HG02870 (cell line): ENCODE data around the gene ECHDC1.
"Not testable (repeated sequence)": the region's sequence is repeated elsewhere in the genome, so short reads cannot be mapped to it uniquely, and the experiment has no call there.

Source experiments
- ATAC-seq: cut with Tn5 transposase; IDR thresholded peaks from one replicate; pipeline ENCODE4 v1.9.1; 2021; ENCODE audit warnings: mild to moderate bottlenecking, moderate library complexity; ENCODE audit not compliant: unreplicated experiment

The ECHDC1 gene

GRCh38 chr6:127342946-127343808 is at the start of gene ECHDC1:
TSS of gene ECHDC1 (minus strand) at chr6:127343609. CDS start at chr6:127331028, 12,581 bp downstream.
- peak; percentile 64 for ATAC-seq

GRCh38 chr6:127392301-127392700 is 48.9 kb upstream of the ECHDC1 start:
- no peak for ATAC-seq

GRCh38 chr6:127391094-127391953 is 47.9 kb upstream of the ECHDC1 start:
- ATAC-seq: no peak

GRCh38 chr6:127389706-127390105 is 46.3 kb upstream of the ECHDC1 start:
- no peak for ATAC-seq

GRCh38 chr6:127385668-127386430 is 42.4 kb upstream of the ECHDC1 start:
- no peak for ATAC-seq

- ATAC-seq: not testable (repeated sequence)
Measured at GRCh38 chr6:127384848-127385247, 41.4 kb upstream of the ECHDC1 start.

GRCh38 chr6:127383988-127384387 is 40.6 kb upstream of the ECHDC1 start:
- no peak for ATAC-seq

GRCh38 chr6:127382413-127382812 is 39.0 kb upstream of the ECHDC1 start:
- ATAC-seq: no peak

- ATAC-seq: no peak
Measured at GRCh38 chr6:127381384-127381783, 38.0 kb upstream of the ECHDC1 start.

GRCh38 chr6:127376685-127377084 is 33.3 kb upstream of the ECHDC1 start:
- ATAC-seq: no peak

GRCh38 chr6:127367023-127367375 is 23.6 kb upstream of the ECHDC1 start:
- no peak for ATAC-seq

- no peak for ATAC-seq
Measured at GRCh38 chr6:127366282-127367022, 23.0 kb upstream of the ECHDC1 start.

GRCh38 chr6:127365874-127366273 is 22.5 kb upstream of the ECHDC1 start:
- ATAC-seq: no peak

GRCh38 chr6:127352524-127352923 is 9.1 kb upstream of the ECHDC1 start:
- ATAC-seq: no peak

GRCh38 chr6:127349980-127350379 is 6.6 kb upstream of the ECHDC1 start:
- no peak for ATAC-seq

- ATAC-seq: no peak
Measured at GRCh38 chr6:127348028-127348661, 4.7 kb upstream of the ECHDC1 start.

GRCh38 chr6:127347178-127347577 is 3.8 kb upstream of the ECHDC1 start:
- ATAC-seq: no peak

- ATAC-seq: no peak
Measured at GRCh38 chr6:127345521-127345920, 2.1 kb upstream of the ECHDC1 start.

- no peak for ATAC-seq
Measured at GRCh38 chr6:127343809-127344659, 625 bp upstream of the ECHDC1 start.
